ENCODE data around the gene SFXN2. TPM values are rescaled to one million over a fixed set of nuclear protein-coding genes. Genes with fewer than 3 reads are reported as not detected.

SFXN2 gene
- total RNA-seq, 1 experiment from 2014 or later = 21.2 TPM

DNA sequence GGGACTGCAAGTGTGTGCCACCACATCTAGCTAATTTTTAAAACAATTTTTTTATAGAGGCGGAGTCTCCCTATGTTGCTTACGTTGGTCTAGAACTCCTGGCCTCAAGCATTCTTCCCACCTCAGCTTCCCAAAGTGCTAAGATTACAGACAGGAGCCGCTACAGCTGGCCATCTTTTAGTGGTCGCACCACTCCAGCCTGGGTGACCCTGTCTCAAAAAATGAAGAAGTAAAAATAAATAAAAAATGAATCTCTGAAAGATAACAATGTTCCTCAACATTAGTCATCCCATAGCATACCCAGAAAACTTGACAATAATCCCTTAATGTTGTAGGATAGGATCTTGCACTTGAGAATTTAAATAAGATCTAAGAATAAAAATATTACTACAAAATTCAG, 47.5 kb downstream of the SFXN2 start:
- no peak for DNase-seq
- no peaks in the 10 kb centered on the region for H3K27me3 Mint-ChIP-seq (ENCODE audit: unreplicated experiment)
- BruUV-seq (replicated peaks) = no TSS peak
- TF ChIP-seq CTCF (IDR thresholded peaks at IDR 0.05; ENCODE audit: unreplicated experiment) = no peak
- CTCF ChIA-PET = no interaction called here
- intact Hi-C loops (cut with micrococcal nuclease; ENCODE audit: unreplicated experiment) = no loop called here
- H3K4me3 Mint-ChIP-seq (ENCODE audit: low read depth, unreplicated experiment) = no peak overlapping the region
- no peaks in the 10 kb centered on the region for H3K4me1 Mint-ChIP-seq (ENCODE audit: low read depth, unreplicated experiment)
- no peak overlapping the region for H3K27ac Mint-ChIP-seq (ENCODE audit: unreplicated experiment)
- H3K36me3 Mint-ChIP-seq (ENCODE audit: insufficient read depth, unreplicated experiment) = no peaks in the 10 kb centered on the region
- H3K9me3 Mint-ChIP-seq (ENCODE audit: low read depth, unreplicated experiment) = no peaks in the 10 kb centered on the region

DNA sequence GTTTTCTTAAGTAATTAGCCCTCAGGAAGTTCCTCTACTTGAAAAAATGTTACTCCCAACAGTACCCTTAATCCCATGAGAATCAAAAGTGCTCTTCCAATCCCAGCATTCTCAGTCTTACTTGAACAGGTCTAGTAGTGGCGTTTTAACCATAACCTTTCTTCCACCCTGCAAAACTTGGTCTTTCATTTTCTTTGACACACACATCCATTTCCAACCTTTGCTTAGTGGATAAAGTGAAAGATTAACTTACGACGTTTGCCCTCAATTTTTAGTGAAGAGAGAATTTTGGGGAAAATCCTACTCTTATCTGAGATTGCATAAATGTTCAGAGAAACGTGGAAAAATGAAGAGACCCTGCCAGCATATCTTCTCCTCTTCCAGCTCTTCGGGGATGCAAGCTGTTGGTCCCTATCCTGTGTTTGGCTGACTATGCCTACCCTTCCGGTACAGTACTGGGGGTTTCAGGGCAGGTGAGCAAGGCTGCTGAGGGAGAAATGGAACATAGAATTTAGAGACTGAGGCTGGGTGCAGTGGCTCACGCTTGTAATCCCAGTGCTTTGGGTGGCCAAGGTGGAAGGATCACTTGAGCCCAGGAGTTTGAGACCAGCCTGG, 48.1 kb downstream of the SFXN2 start:
- BruUV-seq (replicated peaks) = no TSS peak
- Mint-ChIP-seq H3K9me3 (ENCODE audit: low read depth, unreplicated experiment) (no peaks in the 10 kb centered on the region), H3K36me3 (ENCODE audit: insufficient read depth, unreplicated experiment) (no peaks in the 10 kb centered on the region), H3K27ac (ENCODE audit: unreplicated experiment) (no peak overlapping the region), H3K27me3 (ENCODE audit: unreplicated experiment) (no peaks in the 10 kb centered on the region), H3K4me1 (ENCODE audit: low read depth, unreplicated experiment) (no peaks in the 10 kb centered on the region), H3K4me3 (ENCODE audit: low read depth, unreplicated experiment) (no peak overlapping the region)
- CTCF ChIA-PET = no interaction called here
- intact Hi-C loops (cut with micrococcal nuclease; ENCODE audit: unreplicated experiment) = no loop called here
- TF ChIP-seq CTCF (IDR thresholded peaks at IDR 0.05; ENCODE audit: unreplicated experiment) = no peak
- no peak for DNase-seq

GRCh38 chr10:102763037-102763607, 48.7 kb downstream of the SFXN2 start:
- H3K4me1 Mint-ChIP-seq (ENCODE audit: low read depth, unreplicated experiment) = no peaks in the 10 kb centered on the region
- no peak overlapping the region for H3K4me3 Mint-ChIP-seq (ENCODE audit: low read depth, unreplicated experiment)
- intact Hi-C loops (cut with micrococcal nuclease; ENCODE audit: unreplicated experiment) = no loop called here
- no peaks in the 10 kb centered on the region for H3K36me3 Mint-ChIP-seq (ENCODE audit: insufficient read depth, unreplicated experiment)
- H3K27ac Mint-ChIP-seq (ENCODE audit: unreplicated experiment) = no peak overlapping the region
- BruUV-seq (replicated peaks) = no TSS peak
- no peak for DNase-seq
- TF ChIP-seq CTCF (IDR thresholded peaks at IDR 0.05; ENCODE audit: unreplicated experiment) = no peak
- H3K27me3 Mint-ChIP-seq (ENCODE audit: unreplicated experiment) = no peaks in the 10 kb centered on the region
- H3K9me3 Mint-ChIP-seq (ENCODE audit: low read depth, unreplicated experiment) = no peaks in the 10 kb centered on the region
- CTCF ChIA-PET = interaction anchor here (0.7 kb wide), 1 partner anchor 11 kb away, joined by 3 read pairs; no protein-coding TSS in a partner anchor

DNA sequence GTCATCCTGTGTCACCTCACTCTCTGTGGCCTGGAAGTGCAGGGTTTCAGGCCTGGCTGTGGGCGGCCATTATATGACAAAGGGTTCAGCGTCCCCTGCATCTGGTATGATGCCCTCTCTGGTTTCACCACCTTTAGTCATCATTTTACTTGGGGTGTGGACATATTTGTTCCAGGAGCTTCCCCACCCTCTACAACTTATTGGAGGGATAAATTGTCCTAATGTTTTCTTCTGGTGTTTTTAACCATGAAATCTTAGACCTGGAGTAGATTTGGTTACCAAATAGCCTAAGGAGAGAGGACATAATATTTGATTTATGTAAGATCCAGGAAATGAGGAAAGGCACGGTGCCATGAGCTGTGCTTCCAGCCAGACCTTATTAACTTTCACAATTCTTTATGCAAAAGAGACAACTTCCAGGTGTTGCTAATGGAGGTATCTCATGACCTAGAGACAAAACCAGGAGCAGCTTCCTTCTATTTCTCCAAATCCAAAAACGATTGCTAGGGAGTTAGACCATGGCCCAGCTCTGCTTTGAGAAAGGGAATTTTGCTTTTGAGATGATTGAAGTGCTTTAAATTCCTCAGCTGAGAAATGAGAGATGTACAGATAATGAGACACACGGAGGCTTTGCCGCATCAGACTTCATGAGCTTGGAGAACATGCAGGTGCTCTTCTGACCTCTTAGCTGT, 50.2 kb downstream of the SFXN2 start:
- Mint-ChIP-seq H3K9me3 (ENCODE audit: low read depth, unreplicated experiment) (no peaks in the 10 kb centered on the region), H3K36me3 (ENCODE audit: insufficient read depth, unreplicated experiment) (no peaks in the 10 kb centered on the region), H3K4me3 (ENCODE audit: low read depth, unreplicated experiment) (no peak overlapping the region), H3K4me1 (ENCODE audit: low read depth, unreplicated experiment) (no peaks in the 10 kb centered on the region), H3K27ac (ENCODE audit: unreplicated experiment) (no peak overlapping the region), H3K27me3 (ENCODE audit: unreplicated experiment) (no peaks in the 10 kb centered on the region)
- intact Hi-C loops (cut with micrococcal nuclease; ENCODE audit: unreplicated experiment) = no loop called here
- BruUV-seq (replicated peaks) = no TSS peak
- no peak for DNase-seq
- CTCF ChIA-PET = no interaction called here
- TF ChIP-seq CTCF (IDR thresholded peaks at IDR 0.05; ENCODE audit: unreplicated experiment) = no peak
